ENCODE measurements around the gene RBM42. TPM values are rescaled to one million over a fixed set of nuclear protein-coding genes. Genes with fewer than 3 reads are reported as not detected.

Gene RBM42
- total and polyA plus RNA-seq, 9 of the 15 experiments (the other 6 are each of a cell fraction or from before 2014, with no cell fraction given) = 5.7 to 149 (median 32.4) TPM

- no peaks in the 10 kb centered on the region for H3K9me1 ChIP-seq (ENCODE audit: control insufficient read depth, insufficient read depth, low read length)
- FAIRE-seq (no peak), DNase-seq (ENCODE audit: extremely low read depth in 1 of 4, low spot score in 3 of 4) (no peak), ATAC-seq (no peak)
- no peaks in the 10 kb centered on the region for H3K79me2 ChIP-seq (ENCODE audit: control insufficient read depth, insufficient read depth, low read length)
- POLR2A ChIA-PET = no interaction called here
- intact Hi-C loops (cut with micrococcal nuclease) (no loop called here), in situ Hi-C loops (cut with MboI) (no loop called here)
- CTCF ChIA-PET (ENCODE audit: low intra/inter-chr PET ratio) = no interaction called here
- peaks cover 0 to 12% of the 10 kb centered on the region in 2 experiments; a peak in 3 of 5 replicates for H3K4me1 ChIP-seq (replicated peaks in 1 of 2; ENCODE audit: control insufficient read depth in 2 of 2, insufficient read depth in 2 of 2, low read length in 2 of 2)
- H3K9ac ChIP-seq (ENCODE audit: insufficient read depth in 1 of 2, low read depth in 2 of 2, low read length in 2 of 2) = no peak overlapping the region
- H4K20me1 ChIP-seq (replicated peaks; ENCODE audit: control insufficient read depth, insufficient read depth, low read length) = no peaks in the 10 kb centered on the region
- BruUV-seq (replicated peaks) = no TSS peak
- H3K36me3 ChIP-seq (ENCODE audit: control insufficient read depth, insufficient read depth, low read length) = no peaks in the 10 kb centered on the region
- no peak overlapping the region for H3K4me2 ChIP-seq (ENCODE audit: insufficient read depth, low read length)
- no peak overlapping the region for H2AFZ ChIP-seq (ENCODE audit: low read depth, low read length)
- H3K27me3 ChIP-seq (ENCODE audit: control insufficient read depth in 2 of 2, insufficient read depth in 2 of 2, low read length in 2 of 2) = peaks cover 16 to 29% of the 10 kb centered on the region in 2 experiments; a peak in 4 of 5 replicates
- H3K27ac ChIP-seq (ENCODE audit: extremely low read depth, low read depth, low read length) = no peak overlapping the region
- no peak overlapping the region for H3K4me3 ChIP-seq
- 31% methylated on average over 7 of the region's 7 CpGs for WGBS (ENCODE audit: insufficient coverage, low coverage, missing lambda C conversion rate)
- H3K9me3 ChIP-seq (replicated peaks; ENCODE audit: control insufficient read depth, insufficient read depth, low read depth, low read length) = no peaks in the 10 kb centered on the region
- TF ChIP-seq, protein P1, sequence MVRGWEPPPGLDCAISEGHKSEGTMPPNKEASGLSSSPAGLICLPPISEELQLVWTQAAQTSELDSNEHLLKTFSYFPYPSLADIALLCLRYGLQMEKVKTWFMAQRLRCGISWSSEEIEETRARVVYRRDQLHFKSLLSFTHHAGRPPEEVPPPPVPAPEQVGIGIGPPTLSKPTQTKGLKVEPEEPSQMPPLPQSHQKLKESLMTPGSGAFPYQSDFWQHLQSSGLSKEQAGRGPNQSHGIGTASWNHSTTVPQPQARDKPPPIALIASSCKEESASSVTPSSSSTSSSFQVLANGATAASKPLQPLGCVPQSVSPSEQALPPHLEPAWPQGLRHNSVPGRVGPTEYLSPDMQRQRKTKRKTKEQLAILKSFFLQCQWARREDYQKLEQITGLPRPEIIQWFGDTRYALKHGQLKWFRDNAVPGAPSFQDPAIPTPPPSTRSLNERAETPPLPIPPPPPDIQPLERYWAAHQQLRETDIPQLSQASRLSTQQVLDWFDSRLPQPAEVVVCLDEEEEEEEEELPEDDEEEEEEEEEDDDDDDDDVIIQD (CRISPR knock-in tag; IDR thresholded peaks at IDR 0.05) = no peak
- TF ChIP-seq, protein P2, sequence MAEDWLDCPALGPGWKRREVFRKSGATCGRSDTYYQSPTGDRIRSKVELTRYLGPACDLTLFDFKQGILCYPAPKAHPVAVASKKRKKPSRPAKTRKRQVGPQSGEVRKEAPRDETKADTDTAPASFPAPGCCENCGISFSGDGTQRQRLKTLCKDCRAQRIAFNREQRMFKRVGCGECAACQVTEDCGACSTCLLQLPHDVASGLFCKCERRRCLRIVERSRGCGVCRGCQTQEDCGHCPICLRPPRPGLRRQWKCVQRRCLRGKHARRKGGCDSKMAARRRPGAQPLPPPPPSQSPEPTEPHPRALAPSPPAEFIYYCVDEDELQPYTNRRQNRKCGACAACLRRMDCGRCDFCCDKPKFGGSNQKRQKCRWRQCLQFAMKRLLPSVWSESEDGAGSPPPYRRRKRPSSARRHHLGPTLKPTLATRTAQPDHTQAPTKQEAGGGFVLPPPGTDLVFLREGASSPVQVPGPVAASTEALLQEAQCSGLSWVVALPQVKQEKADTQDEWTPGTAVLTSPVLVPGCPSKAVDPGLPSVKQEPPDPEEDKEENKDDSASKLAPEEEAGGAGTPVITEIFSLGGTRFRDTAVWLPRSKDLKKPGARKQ (CRISPR knock-in tag; IDR thresholded peaks at IDR 0.05) = no peak
- no peak for TF ChIP-seq SREBF2 (CRISPR knock-in tag; IDR thresholded peaks at IDR 0.05)
- TF ChIP-seq ZMIZ1 (IDR thresholded peaks at IDR 0.05; ENCODE audit: low read depth in 2 of 2, low read length in 2 of 2) = no peak
- no peak for TF ChIP-seq MCM5 (IDR thresholded peaks at IDR 0.05; ENCODE audit: low read depth)
- TF ChIP-seq BRD4 (IDR thresholded peaks at IDR 0.05) = no peak
- no peak for TF ChIP-seq CUX1 (CRISPR knock-in tag; IDR thresholded peaks at IDR 0.05)
- TF ChIP-seq, protein P3, sequence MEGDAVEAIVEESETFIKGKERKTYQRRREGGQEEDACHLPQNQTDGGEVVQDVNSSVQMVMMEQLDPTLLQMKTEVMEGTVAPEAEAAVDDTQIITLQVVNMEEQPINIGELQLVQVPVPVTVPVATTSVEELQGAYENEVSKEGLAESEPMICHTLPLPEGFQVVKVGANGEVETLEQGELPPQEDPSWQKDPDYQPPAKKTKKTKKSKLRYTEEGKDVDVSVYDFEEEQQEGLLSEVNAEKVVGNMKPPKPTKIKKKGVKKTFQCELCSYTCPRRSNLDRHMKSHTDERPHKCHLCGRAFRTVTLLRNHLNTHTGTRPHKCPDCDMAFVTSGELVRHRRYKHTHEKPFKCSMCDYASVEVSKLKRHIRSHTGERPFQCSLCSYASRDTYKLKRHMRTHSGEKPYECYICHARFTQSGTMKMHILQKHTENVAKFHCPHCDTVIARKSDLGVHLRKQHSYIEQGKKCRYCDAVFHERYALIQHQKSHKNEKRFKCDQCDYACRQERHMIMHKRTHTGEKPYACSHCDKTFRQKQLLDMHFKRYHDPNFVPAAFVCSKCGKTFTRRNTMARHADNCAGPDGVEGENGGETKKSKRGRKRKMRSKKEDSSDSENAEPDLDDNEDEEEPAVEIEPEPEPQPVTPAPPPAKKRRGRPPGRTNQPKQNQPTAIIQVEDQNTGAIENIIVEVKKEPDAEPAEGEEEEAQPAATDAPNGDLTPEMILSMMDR (IDR thresholded peaks at IDR 0.05 in 2 of 3, conservative IDR thresholded peaks at IDR 0.05 in 1 of 3; ENCODE audit: insufficient read depth in 2 of 3, low read depth in 1 of 3, low read length in 3 of 3) = no peak
Measured at GRCh38 chr19:35665604-35666003, 36.8 kb downstream of the RBM42 start.

Measured in K562 (cell line).